SU-DHL-6 (cell line): Measurements from ENCODE around the gene PDGFA.
"Not testable (repeated sequence)": the region's sequence is repeated elsewhere in the genome, so short reads cannot be mapped to it uniquely, and the experiment has no call there.

Source experiments
- H2AFZ ChIP-seq: fragments of 200-600 bp; sonication (generic); 2 replicates; pipeline ENCODE4 v1.6.1; 2014; ENCODE audit warnings: low read depth, mild to moderate bottlenecking, moderate library complexity, mixed read lengths, antibody characterized with exemption, low read length; ENCODE audit not compliant: severe bottlenecking
- H3F3A ChIP-seq: fragments of 200-600 bp; shearing (Covaris generic); 2 replicates; pipeline ENCODE4 v1.6.0; 2016; ENCODE audit warnings: antibody characterized with exemption, mild to moderate bottlenecking; ENCODE audit not compliant: insufficient read depth
- H3K27ac ChIP-seq: fragments of 200-600 bp; sonication (generic); 2 replicates; pipeline ENCODE4 v1.5.1; 2016; ENCODE audit warnings: low read depth, mild to moderate bottlenecking, low read length, moderate library complexity, mixed read lengths
- H3K27me3 ChIP-seq: fragments of 200-600 bp; sonication (generic), shearing (Covaris generic); 2 replicates; pipeline ENCODE4 v1.6.0; 2014; ENCODE audit warnings: mild to moderate bottlenecking, low read length
- H3K36me3 ChIP-seq: fragments of 200-600 bp; sonication (generic); 2 replicates; pipeline ENCODE4 v1.6.1; 2014; ENCODE audit warnings: mild to moderate bottlenecking, low read length, mixed read lengths
- H3K4me2 ChIP-seq: fragments of 300-600, 200-600 bp; shearing (Covaris generic), sonication (generic); 2 replicates; pipeline ENCODE4 v1.6.0; 2014; ENCODE audit warnings: low read length, low read depth, mild to moderate bottlenecking; ENCODE audit not compliant: poor library complexity, severe bottlenecking
- H3K4me3 ChIP-seq: fragments of 200-600 bp; sonication (generic); 2 replicates; pipeline ENCODE4 v1.5.1; 2014; ENCODE audit warnings: antibody characterized with exemption, low read length, mild to moderate bottlenecking, mixed read lengths; ENCODE audit not compliant: insufficient read depth, poor library complexity, severe bottlenecking
- H3K79me2 ChIP-seq: fragments of 200-600 bp; sonication (generic); 2 replicates; pipeline ENCODE4 v1.6.1; 2014; ENCODE audit warnings: mild to moderate bottlenecking, low read length, moderate library complexity; ENCODE audit not compliant: insufficient read depth
- H3K9ac ChIP-seq: fragments of 200-600 bp; sonication (generic); 2 replicates; pipeline ENCODE4 v1.7.0; 2014; ENCODE audit warnings: mild to moderate bottlenecking, low read length
- H3K9me2 ChIP-seq: fragments of 200-600 bp; sonication (generic); replicated peaks from 2 replicates; pipeline ENCODE4 v1.6.1; 2014; ENCODE audit warnings: low read length; ENCODE audit not compliant: insufficient read depth
- H3K9me3 ChIP-seq: fragments of 200-600 bp; sonication (generic); 2 replicates; pipeline ENCODE4 v1.6.1; 2014; ENCODE audit warnings: low read length, mixed read lengths; ENCODE audit not compliant: insufficient read depth
- H4K20me1 ChIP-seq: fragments of 200-600 bp; sonication (generic); 2 replicates; pipeline ENCODE4 v1.6.1; 2014; ENCODE audit warnings: low read depth, mild to moderate bottlenecking, antibody characterized with exemption, low read length, moderate library complexity, mixed read lengths
- EZH2phosphoT487 ChIP-seq: fragments of 200-600 bp; sonication (generic), shearing (Covaris generic); conservative IDR thresholded peaks from 2 replicates; pipeline ENCODE4 v1.6.1; 2018; ENCODE audit warnings: mild to moderate bottlenecking, antibody characterized with exemption, low read length, moderate library complexity, mixed read lengths
- TF ChIP-seq, protein P1 (sequence below): fragments of 200-600 bp; sonication (generic); IDR thresholded peaks from one replicate; pipeline ENCODE4 v1.5.1; 2017; ENCODE audit warnings: antibody characterized with exemption, mild to moderate bottlenecking, low read length, moderate library complexity; ENCODE audit not compliant: insufficient read depth, poor library complexity, severe bottlenecking

PDGFA gene

DNA sequence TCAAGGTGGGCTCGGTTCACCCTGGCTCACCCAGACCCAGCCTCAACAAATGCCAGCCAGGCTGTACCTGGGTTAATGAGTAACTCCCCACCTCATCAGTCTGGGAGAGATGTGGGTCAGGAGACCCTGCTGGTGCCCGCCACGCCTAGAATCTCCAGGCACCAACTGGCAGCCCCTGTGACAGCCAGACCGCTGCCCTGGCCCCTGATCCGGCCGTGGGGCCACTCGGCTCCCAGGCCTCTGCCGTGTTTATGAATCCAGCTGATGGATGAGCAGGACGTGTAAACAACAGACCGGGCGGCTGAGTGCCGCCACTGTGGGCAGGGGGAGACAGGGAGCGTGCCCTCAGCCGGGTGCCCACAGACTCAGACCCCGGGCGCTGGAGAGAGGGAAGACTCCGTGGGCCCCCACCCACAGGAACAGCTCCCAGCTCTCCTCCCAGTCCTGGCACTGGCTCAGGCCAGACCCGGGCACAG is 34.0 kb upstream of the PDGFA start:
- H4K20me1 ChIP-seq = no peaks in the 10 kb centered on the region
- no peaks in the 10 kb centered on the region for H3K36me3 ChIP-seq
- H3K9me2 ChIP-seq = no peaks in the 10 kb centered on the region
- H3K79me2 ChIP-seq = no peaks in the 10 kb centered on the region
- H3K27ac ChIP-seq = no peak overlapping the region
- H3K4me3 ChIP-seq = no peak overlapping the region
- no peaks in the 10 kb centered on the region for H3K27me3 ChIP-seq
- H3K9ac ChIP-seq = no peak overlapping the region
- H3K4me2 ChIP-seq = no peak overlapping the region
- TF ChIP-seq, protein P1, sequence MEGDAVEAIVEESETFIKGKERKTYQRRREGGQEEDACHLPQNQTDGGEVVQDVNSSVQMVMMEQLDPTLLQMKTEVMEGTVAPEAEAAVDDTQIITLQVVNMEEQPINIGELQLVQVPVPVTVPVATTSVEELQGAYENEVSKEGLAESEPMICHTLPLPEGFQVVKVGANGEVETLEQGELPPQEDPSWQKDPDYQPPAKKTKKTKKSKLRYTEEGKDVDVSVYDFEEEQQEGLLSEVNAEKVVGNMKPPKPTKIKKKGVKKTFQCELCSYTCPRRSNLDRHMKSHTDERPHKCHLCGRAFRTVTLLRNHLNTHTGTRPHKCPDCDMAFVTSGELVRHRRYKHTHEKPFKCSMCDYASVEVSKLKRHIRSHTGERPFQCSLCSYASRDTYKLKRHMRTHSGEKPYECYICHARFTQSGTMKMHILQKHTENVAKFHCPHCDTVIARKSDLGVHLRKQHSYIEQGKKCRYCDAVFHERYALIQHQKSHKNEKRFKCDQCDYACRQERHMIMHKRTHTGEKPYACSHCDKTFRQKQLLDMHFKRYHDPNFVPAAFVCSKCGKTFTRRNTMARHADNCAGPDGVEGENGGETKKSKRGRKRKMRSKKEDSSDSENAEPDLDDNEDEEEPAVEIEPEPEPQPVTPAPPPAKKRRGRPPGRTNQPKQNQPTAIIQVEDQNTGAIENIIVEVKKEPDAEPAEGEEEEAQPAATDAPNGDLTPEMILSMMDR = no peak
- no peak for TF ChIP-seq EZH2phosphoT487
- H3F3A ChIP-seq = no peaks in the 10 kb centered on the region
- H2AFZ ChIP-seq = no peak overlapping the region
- H3K9me3 ChIP-seq = no peaks in the 10 kb centered on the region

DNA sequence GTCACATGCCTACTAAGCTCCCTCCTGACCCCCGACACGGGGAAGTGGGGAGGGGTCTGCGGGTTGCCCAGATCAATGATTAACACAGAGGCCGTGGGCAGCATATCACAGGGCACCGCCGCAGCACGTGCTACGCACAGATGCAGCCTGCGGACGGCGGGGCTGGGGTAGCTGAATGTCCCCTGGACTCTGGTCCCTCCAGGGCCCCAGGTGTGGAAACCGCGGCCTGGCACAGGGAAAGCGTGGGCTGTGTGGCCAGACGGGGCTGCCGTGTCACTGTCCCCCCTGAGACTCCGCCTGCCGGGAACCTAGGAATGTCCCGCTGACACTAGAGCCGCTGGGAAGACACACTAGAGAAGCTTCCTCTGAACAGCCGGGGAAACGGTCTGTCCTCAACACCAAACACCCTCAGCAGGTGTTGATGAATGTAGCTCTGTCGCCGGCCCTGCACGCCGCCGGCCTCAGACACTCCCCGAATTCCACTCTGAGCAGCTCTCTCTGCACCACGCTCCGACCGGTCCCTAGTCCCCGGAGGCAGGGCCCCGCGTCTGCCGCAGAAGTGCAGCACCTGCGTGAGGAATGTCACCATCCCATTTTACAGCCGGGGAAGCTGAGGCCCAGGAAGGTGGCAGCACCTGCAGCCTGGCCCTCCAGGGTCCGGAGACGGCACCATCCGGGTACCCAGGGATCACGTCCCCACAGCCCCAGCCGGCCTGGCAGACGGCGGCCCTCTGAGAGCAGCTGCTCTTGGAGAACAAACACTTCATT is 33.4 kb upstream of the PDGFA start:
- no peaks in the 10 kb centered on the region for H3F3A ChIP-seq
- H3K9ac ChIP-seq = no peak overlapping the region
- H3K4me3 ChIP-seq = no peak overlapping the region
- H3K36me3 ChIP-seq = no peaks in the 10 kb centered on the region
- H3K27ac ChIP-seq = no peak overlapping the region
- H2AFZ ChIP-seq = no peak overlapping the region
- no peaks in the 10 kb centered on the region for H3K9me2 ChIP-seq
- no peaks in the 10 kb centered on the region for H3K79me2 ChIP-seq
- no peaks in the 10 kb centered on the region for H4K20me1 ChIP-seq
- H3K27me3 ChIP-seq = no peaks in the 10 kb centered on the region
- H3K9me3 ChIP-seq = no peaks in the 10 kb centered on the region
- no peak overlapping the region for H3K4me2 ChIP-seq
- TF ChIP-seq EZH2phosphoT487 = no peak
- TF ChIP-seq, protein P1 = no peak

DNA sequence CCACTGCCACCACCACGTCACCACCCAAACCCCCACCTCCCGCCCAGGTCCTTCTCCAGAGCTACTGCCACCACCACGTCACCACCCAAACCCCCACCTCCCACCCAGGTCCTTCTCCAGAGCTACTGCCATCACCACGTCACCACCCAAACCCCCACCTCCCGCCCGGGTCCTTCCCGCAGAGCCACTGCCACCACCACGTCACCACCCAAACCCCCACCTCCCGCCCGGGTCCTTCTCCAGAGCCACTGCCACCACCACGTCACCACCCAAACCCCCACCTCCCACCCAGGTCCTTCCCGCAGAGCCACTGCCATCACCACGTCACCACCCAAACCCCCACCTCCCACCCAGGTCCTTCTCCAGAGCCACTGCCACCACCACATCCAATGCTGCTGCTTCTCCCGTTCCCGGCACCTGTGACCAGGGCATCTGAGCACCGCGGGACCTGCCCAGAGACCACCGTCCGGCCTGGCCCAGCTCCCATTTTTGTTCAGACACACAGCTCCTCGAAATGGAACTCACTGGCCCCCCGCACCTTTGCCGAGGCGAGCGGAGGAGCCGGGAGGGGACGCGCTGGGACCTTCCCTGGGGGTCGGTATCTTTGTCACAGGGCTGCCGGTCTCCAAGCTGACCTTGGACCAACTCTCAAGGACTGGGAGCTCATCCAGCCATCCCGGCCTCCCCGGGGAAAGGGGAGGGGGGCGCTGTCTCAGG is 32.7 kb upstream of the PDGFA start:
- not testable (repeated sequence) for H3K36me3 ChIP-seq, H3K27me3 ChIP-seq, H3K9me3 ChIP-seq, H3K79me2 ChIP-seq, H3K4me3 ChIP-seq, H3K9ac ChIP-seq, H3K4me2 ChIP-seq, H3K27ac ChIP-seq, H3K9me2 ChIP-seq, H4K20me1 ChIP-seq, H2AFZ ChIP-seq, H3F3A ChIP-seq

DNA sequence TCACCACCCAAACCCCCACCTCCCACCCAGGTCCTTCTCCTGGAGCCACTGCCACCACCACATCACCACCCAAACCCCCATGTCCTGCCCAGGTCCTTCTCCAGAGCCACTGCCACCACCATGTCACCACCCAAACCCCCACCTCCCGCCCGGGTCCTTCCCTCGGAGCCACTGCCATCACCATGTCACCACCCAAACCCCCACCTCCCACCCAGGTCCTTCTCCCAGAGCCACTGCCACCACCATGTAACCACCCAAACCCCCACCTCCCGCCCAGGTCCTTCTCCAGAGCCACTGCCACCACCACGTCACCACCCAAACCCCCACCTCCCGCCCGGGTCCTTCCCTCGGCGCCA is 31.9 kb upstream of the PDGFA start:
- H3F3A ChIP-seq = not testable (repeated sequence)

More for the DNA sequence above, 31.9 kb upstream of the PDGFA start:
- not testable (repeated sequence) for H3K9ac ChIP-seq, H2AFZ ChIP-seq, H3K9me2 ChIP-seq, H4K20me1 ChIP-seq, H3K36me3 ChIP-seq, H3K4me3 ChIP-seq, H3K4me2 ChIP-seq, H3K9me3 ChIP-seq, H3K27me3 ChIP-seq, H3K27ac ChIP-seq, H3K79me2 ChIP-seq
